Thoracic aorta (tissue), 2 donors: ENCODE data around the gene TM4SF4. TPM values are rescaled to one million over a fixed set of nuclear protein-coding genes. Genes with fewer than 3 reads are reported as not detected.

ENCODE experiments used
- ATAC-seq: fragments of 150-250 bp; one replicate; pipeline ENCODE4 v1.8.0; 2017; ENCODE audit warnings: low read depth; ENCODE audit not compliant: insufficient number of reproducible peaks, low FRiP score
- DNase-seq: peaks from one replicate; pipeline ENCODE4 v3.0.0-alpha.2; 2020; ENCODE audit warnings: low spot score
- H3K27ac ChIP-seq, 2 donors: fragments of 200-600 bp; sonication (generic); 1 replicate in 1 of 2; 2 replicates in 1 of 2; pipeline ENCODE4 v1.5.1; 2016; ENCODE audit warnings: mild to moderate bottlenecking in 2 of 2, moderate library complexity in 2 of 2
- H3K27me3 ChIP-seq: fragments of 200-600 bp; sonication (generic); replicated peaks from 2 replicates; pipeline ENCODE4 v1.6.0; 2016; ENCODE audit warnings: mild to moderate bottlenecking; ENCODE audit not compliant: insufficient read depth
- H3K36me3 ChIP-seq: fragments of 200-600 bp; sonication (generic); one replicate; pipeline ENCODE4 v1.5.1; 2016
- H3K4me1 ChIP-seq, 2 donors: fragments of 200-600 bp; sonication (generic); 1 replicate in 1 of 2; 2 replicates in 1 of 2; pipeline versions ENCODE4 v1.5.1 to v1.6.0; 2016; ENCODE audit warnings: low read depth in 2 of 2, mild to moderate bottlenecking in 1 of 2; ENCODE audit not compliant: control insufficient read depth in 1 of 2
- H3K4me3 ChIP-seq: fragments of 200-600 bp; sonication (generic); 2 replicates; pipeline ENCODE4 v1.5.1; 2016; ENCODE audit warnings: mild to moderate bottlenecking
- H3K9me3 ChIP-seq: fragments of 200-600 bp; sonication (generic); 2 replicates; pipeline ENCODE4 v1.5.1; 2016
- total RNA-seq, 2 donors: library from RNA; depleted of rRNA; stranded (reverse); fragments of >200 nt; gene quantifications; one replicate each; pipeline versions ENCODE4 v1.1.0 to v1.2.3, GENCODE V29; 2016
- TF ChIP-seq, protein P1 (sequence below): fragments of 200-600 bp; sonication (generic); IDR thresholded peaks from one replicate; pipeline ENCODE4 v1.5.1; 2019; ENCODE audit warnings: antibody characterized with exemption

The TM4SF4 gene
- total RNA-seq, 2 donors from 2014 or later: not detected

DNA sequence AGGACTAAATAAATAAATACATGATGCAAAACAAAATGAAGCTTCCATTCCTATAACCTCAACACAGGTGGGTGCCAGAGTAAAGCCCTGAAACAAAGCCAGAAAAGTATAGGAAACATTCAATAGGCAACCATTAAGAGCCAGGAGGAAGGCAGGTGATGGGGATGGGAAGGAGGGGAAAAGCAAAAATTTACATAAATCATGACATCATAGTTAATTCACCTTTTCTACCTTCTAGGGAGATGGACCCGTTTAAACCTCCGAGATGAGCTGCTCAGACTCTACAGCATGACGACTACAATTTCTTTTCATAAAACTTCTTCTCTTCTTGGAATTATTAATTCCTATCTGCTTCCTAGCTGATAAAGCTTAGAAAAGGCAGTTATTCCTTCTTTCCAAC is 27.9 kb downstream of the TM4SF4 start:
- H3K36me3 ChIP-seq: no peaks in the 10 kb centered on the region
- no peak for DNase-seq
- no peak overlapping the region for H3K4me3 ChIP-seq
- peaks cover 12 to 14% of the 10 kb centered on the region in 2 donors for H3K4me1 ChIP-seq
- TF ChIP-seq, protein P1, sequence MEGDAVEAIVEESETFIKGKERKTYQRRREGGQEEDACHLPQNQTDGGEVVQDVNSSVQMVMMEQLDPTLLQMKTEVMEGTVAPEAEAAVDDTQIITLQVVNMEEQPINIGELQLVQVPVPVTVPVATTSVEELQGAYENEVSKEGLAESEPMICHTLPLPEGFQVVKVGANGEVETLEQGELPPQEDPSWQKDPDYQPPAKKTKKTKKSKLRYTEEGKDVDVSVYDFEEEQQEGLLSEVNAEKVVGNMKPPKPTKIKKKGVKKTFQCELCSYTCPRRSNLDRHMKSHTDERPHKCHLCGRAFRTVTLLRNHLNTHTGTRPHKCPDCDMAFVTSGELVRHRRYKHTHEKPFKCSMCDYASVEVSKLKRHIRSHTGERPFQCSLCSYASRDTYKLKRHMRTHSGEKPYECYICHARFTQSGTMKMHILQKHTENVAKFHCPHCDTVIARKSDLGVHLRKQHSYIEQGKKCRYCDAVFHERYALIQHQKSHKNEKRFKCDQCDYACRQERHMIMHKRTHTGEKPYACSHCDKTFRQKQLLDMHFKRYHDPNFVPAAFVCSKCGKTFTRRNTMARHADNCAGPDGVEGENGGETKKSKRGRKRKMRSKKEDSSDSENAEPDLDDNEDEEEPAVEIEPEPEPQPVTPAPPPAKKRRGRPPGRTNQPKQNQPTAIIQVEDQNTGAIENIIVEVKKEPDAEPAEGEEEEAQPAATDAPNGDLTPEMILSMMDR: no peak
- H3K9me3 ChIP-seq: no peaks in the 10 kb centered on the region
- no peak overlapping the region for H3K27ac ChIP-seq
- ATAC-seq: no peak
- no peaks in the 10 kb centered on the region for H3K27me3 ChIP-seq

DNA sequence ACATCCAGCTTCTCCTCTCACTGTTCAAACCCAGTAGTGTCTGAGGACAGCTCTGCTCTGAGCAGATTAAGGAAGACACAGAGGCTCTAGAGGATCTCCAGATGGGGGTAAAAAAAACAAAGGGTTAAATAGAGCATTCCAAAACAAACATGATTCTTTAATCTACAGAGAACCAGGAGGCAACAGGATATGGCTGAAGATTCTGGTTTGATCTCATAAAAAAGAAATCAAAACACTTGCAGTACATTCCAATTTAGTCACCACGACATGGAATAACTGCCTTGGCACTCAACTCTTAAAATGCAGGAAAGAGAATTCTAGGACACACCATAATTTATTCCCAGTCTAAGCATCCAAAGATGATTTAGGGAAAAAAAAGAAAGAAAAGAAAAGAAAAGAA is 32.0 kb downstream of the TM4SF4 start:
- peaks cover 21 to 36% of the 10 kb centered on the region in 2 donors for H3K4me1 ChIP-seq
- H3K36me3 ChIP-seq: no peaks in the 10 kb centered on the region
- DNase-seq: no peak
- H3K9me3 ChIP-seq: no peaks in the 10 kb centered on the region
- no peak for ATAC-seq
- peak overlapping the region; percentile 1 to 80 for H3K27ac ChIP-seq
- no peak overlapping the region for H3K4me3 ChIP-seq
- H3K27me3 ChIP-seq: no peaks in the 10 kb centered on the region
- TF ChIP-seq, protein P1: no peak

DNA sequence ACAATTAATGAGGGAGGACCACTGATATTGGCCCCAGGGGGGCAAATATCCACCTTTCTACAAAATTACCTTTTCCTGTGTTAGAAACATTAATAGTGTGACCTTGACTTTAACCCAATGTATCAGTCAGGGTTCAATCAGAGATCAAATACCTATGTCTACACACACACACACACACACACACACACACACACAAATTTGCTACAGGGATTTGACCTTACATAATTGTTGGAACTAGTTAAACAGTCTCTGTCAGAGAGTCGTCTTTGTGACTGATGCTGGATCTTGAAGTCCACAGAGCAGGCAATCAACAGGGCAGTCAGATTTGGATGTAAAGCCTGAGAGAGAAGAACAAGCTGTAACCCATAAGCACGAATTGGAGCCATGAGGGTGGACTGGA is 32.5 kb downstream of the TM4SF4 start:
- no peaks in the 10 kb centered on the region for H3K9me3 ChIP-seq
- H3K27me3 ChIP-seq: no peaks in the 10 kb centered on the region
- ATAC-seq (no peak), DNase-seq (no peak)
- H3K4me3 ChIP-seq: peak overlapping the region; percentile 61
- H3K27ac ChIP-seq: peak overlapping the region; percentile 69 to 80
- TF ChIP-seq, protein P1: no peak
- H3K4me1 ChIP-seq: peaks cover 21 to 36% of the 10 kb centered on the region in 2 donors
- H3K36me3 ChIP-seq: no peaks in the 10 kb centered on the region

DNA sequence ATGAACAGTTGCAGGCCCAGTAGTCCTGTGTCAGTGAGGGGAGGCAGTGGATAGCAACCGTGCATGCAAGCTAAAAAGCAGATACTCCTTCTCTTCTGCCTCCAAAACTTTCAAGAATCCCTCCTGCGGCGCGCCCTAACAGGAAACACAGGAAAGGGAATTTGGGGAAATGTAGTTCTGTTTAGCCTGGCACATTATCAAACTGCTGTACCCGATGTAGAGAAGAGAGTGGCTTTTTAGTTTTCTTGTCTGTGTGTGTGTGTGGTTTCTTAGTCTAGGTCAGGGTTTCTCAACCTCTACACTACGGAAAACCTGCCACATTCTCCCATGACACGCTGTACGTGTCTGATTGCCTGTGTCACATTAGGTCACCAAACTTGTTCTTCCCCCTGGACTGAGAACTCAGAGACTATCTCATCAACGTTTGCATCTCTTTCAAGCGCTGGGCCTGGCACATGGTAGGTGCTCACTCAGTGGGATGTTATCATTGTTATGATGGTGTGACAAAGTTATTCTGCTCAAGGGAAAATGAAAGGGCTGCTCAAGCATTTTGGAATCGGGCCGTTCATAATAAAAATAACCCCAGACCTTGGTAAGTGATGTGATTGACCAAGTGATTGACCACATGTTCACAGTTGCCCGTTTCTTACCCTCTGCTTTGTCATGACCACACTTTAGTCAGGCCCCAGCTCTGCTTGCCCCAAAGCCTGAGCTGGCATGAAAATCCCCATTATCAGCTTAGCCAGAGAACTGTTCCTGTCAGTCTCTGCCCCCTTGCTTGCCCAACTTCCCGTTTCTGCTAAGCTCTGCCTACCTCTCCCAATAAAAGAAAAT is 33.2 kb downstream of the TM4SF4 start:
- peak overlapping the region; percentile 61 for H3K4me3 ChIP-seq
- H3K27ac ChIP-seq: peak overlapping the region; percentile 69 to 80
- no peaks in the 10 kb centered on the region for H3K9me3 ChIP-seq
- DNase-seq (peak; percentile 69), ATAC-seq (peak; percentile 93)
- H3K27me3 ChIP-seq: no peaks in the 10 kb centered on the region
- H3K4me1 ChIP-seq: peaks cover 21 to 40% of the 10 kb centered on the region in 2 donors
- no peaks in the 10 kb centered on the region for H3K36me3 ChIP-seq
- TF ChIP-seq, protein P1: no peak

DNA sequence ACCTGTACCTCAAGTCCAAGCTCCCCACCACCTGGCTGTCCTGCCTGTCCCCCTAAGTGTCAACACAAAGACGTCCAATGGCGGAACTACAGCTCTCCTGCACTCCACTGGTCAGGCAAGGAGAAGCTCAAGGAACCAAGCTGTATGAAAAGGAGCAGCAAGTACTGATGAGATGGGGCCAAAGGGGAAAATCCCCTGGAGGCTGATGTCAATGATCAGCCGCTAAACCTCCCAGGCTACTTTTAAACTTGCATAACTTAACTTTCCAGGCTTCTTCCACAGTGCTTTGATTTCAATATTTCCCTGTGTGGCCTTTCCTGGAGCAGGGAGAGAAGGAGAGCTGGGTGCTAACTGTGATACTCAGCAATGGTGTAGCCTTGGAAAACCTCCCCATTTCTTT is 35.0 kb downstream of the TM4SF4 start:
- TF ChIP-seq, protein P1: no peak
- Histone ChIP-seq H3K27ac (peak overlapping the region; percentile 69 to 80), H3K36me3 (no peaks in the 10 kb centered on the region), H3K9me3 (no peaks in the 10 kb centered on the region), H3K4me3 (no peak overlapping the region), H3K4me1 (peaks cover 21 to 42% of the 10 kb centered on the region in 2 donors), H3K27me3 (no peaks in the 10 kb centered on the region)
- ATAC-seq (no peak), DNase-seq (no peak)
